ENCODE results near the gene FTSJ3.

The FTSJ3 gene

GRCh38 chr17:63780928-63781327 lies 46.5 kb downstream of the FTSJ3 start:
- DNase-seq, result no peak

- peak; percentile 8 for DNase-seq
These were observed 47.0 kb downstream of the FTSJ3 start for GRCh38 chr17:63780507-63780906.

GRCh38 chr17:63775420-63775819 lies 52.0 kb downstream of the FTSJ3 start:
- no peak for DNase-seq

GRCh38 chr17:63774969-63775265 lies 52.5 kb downstream of the FTSJ3 start:
- no peak for DNase-seq

GRCh38 chr17:63774141-63774968 lies 53.1 kb downstream of the FTSJ3 start, which contains the start of gene DDX42:
DDX42 (plus strand) TSS chr17:63774170; CDS start chr17:63787050, 12,880 bp downstream.
- DNase-seq, result no peak

GRCh38 chr17:63773272-63774140 lies 54.0 kb downstream of the FTSJ3 start, which contains the start of gene CCDC47:
CCDC47 (minus strand) TSS chr17:63773597; CDS start chr17:63766175, 7,422 bp downstream.
- peak; percentile 98 for DNase-seq

GRCh38 chr17:63772801-63773271 lies 54.6 kb downstream of the FTSJ3 start:
- DNase-seq, result peak; percentile 22

All from kidney glomerular epithelial cell (primary cell).